ENCODE results near the gene KLHDC8B. TPM values are rescaled to one million over a fixed set of nuclear protein-coding genes. Genes with fewer than 3 reads are reported as not detected.

Gene KLHDC8B
- polyA plus RNA-seq, 4 donors, result 41.0 to 48.2 (median 47.9) TPM

Other genes starting within 250 kb of the KLHDC8B start
- 10 to 100 TPM; 44.9 to 55.0 (median 50.2) TPM for gene P4HTM, start 181.4 kb upstream of the KLHDC8B start, polyA plus RNA-seq (ENCODE audit: insufficient read length in 4 of 4)
- 100 to 1,000 TPM; 155 to 242 (median 204) TPM for gene WDR6, start 164.2 kb upstream of the KLHDC8B start, polyA plus RNA-seq (ENCODE audit: insufficient read length in 4 of 4)
- gene DALRD3, start 153.0 kb upstream of the KLHDC8B start, polyA plus RNA-seq (ENCODE audit: insufficient read length in 4 of 4), result 10 to 100 TPM; 71.4 to 77.9 (median 74.9) TPM
- gene NDUFAF3, start 149.5 kb upstream of the KLHDC8B start, polyA plus RNA-seq (ENCODE audit: insufficient read length in 4 of 4), result 10 to 100 TPM; 60.5 to 91.6 (median 74.7) TPM
- 100 to 1,000 TPM; 206 to 227 (median 217) TPM for gene IMPDH2, start 142.2 kb upstream of the KLHDC8B start, polyA plus RNA-seq (ENCODE audit: insufficient read length in 4 of 4)
- gene QRICH1, start 77.5 kb upstream of the KLHDC8B start, polyA plus RNA-seq (ENCODE audit: insufficient read length in 4 of 4), result 10 to 100 TPM; 77.5 to 97.9 (median 82.8) TPM
- gene QARS1, start 66.8 kb upstream of the KLHDC8B start, polyA plus RNA-seq (ENCODE audit: insufficient read length in 4 of 4), result 100 to 1,000 TPM; 286 to 312 (median 308) TPM
- 10 to 100 TPM; 55.2 to 63.2 (median 59.1) TPM for gene USP19, start 50.8 kb upstream of the KLHDC8B start, polyA plus RNA-seq (ENCODE audit: insufficient read length in 4 of 4)
- gene LAMB2, start 38.5 kb upstream of the KLHDC8B start, polyA plus RNA-seq (ENCODE audit: insufficient read length in 4 of 4), result 100 to 1,000 TPM; 362 to 429 (median 394) TPM
- gene CCDC71, start 5.3 kb upstream of the KLHDC8B start, polyA plus RNA-seq (ENCODE audit: insufficient read length in 4 of 4), result 10 to 100 TPM; 23.4 to 34.1 (median 27.7) TPM
- 10 to 100 TPM in 3 of 4 donors, 1 to 10 TPM in 1; 8.6 to 14.7 (median 12.6) TPM for gene C3orf62, start 105.6 kb downstream of the KLHDC8B start, polyA plus RNA-seq (ENCODE audit: insufficient read length in 4 of 4)
- gene USP4, start 168.5 kb downstream of the KLHDC8B start, polyA plus RNA-seq (ENCODE audit: insufficient read length in 4 of 4), result 10 to 100 TPM; 54.5 to 77.4 (median 67.3) TPM
- gene GPX1, start 186.8 kb downstream of the KLHDC8B start, polyA plus RNA-seq (ENCODE audit: insufficient read length in 4 of 4), result 100 to 1,000 TPM; 114 to 216 (median 160) TPM
- gene RHOA, start 240.4 kb downstream of the KLHDC8B start, polyA plus RNA-seq (ENCODE audit: insufficient read length in 4 of 4), result 100 to 1,000 TPM; 479 to 517 (median 507) TPM
- gene TCTA, start 240.8 kb downstream of the KLHDC8B start, polyA plus RNA-seq (ENCODE audit: insufficient read length in 4 of 4), result 10 to 100 TPM; 31.8 to 36.0 (median 35.5) TPM